Measurements from ENCODE around the gene ZNF444. TPM values are rescaled to one million over a fixed set of nuclear protein-coding genes. Genes with fewer than 3 reads are reported as not detected.

The ZNF444 gene
- total and polyA plus RNA-seq, 9 donors, result 7.3 to 48.2 (median 35.2) TPM

DNA sequence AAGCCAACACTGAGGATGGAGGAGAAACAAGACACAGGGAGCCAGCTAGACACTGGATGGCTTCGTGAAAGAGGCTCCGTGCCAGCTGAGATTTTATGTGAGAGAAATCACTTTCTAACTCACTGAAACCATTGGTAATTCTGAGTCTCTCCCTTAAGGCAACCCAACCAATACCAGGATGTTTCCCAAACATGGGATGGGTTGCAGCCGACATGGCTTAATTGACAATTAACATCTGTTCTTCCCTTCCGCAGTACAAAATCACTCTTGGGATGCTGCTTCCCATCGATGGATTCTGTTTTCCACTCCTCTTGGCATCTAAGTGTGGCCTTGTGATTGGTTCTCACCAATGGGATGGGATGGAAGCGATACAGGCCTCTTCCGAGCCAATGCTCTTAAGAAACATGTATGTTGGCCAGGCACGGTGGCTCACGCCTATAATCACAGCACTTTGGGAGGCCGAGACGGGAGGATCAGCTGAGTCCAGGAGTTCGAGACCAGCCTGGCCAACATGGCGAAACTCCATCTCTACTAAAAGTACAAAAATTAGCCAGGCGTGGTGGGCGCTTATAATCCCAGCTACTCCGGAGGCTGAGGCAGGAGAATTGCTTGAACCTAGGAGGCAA is 17.7 kb upstream of the ZNF444 start:
- WGBS, 3 donors, result 51 to 65% (median 59%) methylated on average over 16 of the region's 16 CpGs

DNA sequence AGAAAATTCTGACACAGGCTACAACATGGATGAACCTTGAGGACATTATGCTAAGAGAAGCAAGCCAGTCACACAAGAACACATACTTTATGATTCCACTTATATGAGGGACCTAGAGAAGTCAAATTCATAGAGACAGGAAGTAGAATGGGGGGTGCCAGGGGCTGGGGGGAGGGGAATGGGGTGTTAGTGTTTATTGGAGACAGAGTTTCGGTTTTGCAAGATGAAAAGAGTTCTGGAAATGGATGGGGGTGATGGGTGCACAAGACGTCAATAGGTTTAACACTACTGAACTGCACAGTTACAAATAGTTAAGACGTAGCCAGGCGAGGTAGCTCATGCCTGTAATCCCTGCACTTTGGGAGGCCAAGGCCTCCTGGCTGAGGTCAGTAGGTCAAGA is 16.5 kb upstream of the ZNF444 start:
- DNase-seq, result no peak
- H3K4me3 ChIP-seq, result no peak overlapping the region
- TF ChIP-seq EP300 (IDR thresholded peaks at IDR 0.05), result no peak
- TF ChIP-seq, protein P1, sequence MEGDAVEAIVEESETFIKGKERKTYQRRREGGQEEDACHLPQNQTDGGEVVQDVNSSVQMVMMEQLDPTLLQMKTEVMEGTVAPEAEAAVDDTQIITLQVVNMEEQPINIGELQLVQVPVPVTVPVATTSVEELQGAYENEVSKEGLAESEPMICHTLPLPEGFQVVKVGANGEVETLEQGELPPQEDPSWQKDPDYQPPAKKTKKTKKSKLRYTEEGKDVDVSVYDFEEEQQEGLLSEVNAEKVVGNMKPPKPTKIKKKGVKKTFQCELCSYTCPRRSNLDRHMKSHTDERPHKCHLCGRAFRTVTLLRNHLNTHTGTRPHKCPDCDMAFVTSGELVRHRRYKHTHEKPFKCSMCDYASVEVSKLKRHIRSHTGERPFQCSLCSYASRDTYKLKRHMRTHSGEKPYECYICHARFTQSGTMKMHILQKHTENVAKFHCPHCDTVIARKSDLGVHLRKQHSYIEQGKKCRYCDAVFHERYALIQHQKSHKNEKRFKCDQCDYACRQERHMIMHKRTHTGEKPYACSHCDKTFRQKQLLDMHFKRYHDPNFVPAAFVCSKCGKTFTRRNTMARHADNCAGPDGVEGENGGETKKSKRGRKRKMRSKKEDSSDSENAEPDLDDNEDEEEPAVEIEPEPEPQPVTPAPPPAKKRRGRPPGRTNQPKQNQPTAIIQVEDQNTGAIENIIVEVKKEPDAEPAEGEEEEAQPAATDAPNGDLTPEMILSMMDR (IDR thresholded peaks at IDR 0.05), result no peak
- no peak for TF ChIP-seq POLR2A (IDR thresholded peaks at IDR 0.05)
- H3K36me3 ChIP-seq, result no peaks in the 10 kb centered on the region
- peaks cover 3% of the 10 kb centered on the region for H3K4me1 ChIP-seq (ENCODE audit: insufficient read depth)
- H3K9me3 ChIP-seq, result no peaks in the 10 kb centered on the region
- no peaks in the 10 kb centered on the region for H3K27me3 ChIP-seq
- no peak overlapping the region for H3K27ac ChIP-seq
- 92 to 98% (median 92%) methylated on average over 4 of the region's 4 CpGs for WGBS, 3 donors
- intact Hi-C loops (cut with DNase I), result no loop called here

More for the DNA sequence above, 17.7 kb upstream of the ZNF444 start:
- no peaks in the 10 kb centered on the region for H3K9me3 ChIP-seq
- TF ChIP-seq, protein P1 (IDR thresholded peaks at IDR 0.05), result no peak
- TF ChIP-seq EP300 (IDR thresholded peaks at IDR 0.05) (no peak), POLR2A (IDR thresholded peaks at IDR 0.05) (no peak)
- H3K27me3 ChIP-seq, result no peaks in the 10 kb centered on the region
- no peak overlapping the region for H3K27ac ChIP-seq
- H3K36me3 ChIP-seq, result no peaks in the 10 kb centered on the region
- peaks cover 12% of the 10 kb centered on the region for H3K4me1 ChIP-seq (ENCODE audit: insufficient read depth)
- H3K4me3 ChIP-seq, result no peak overlapping the region
- intact Hi-C loops (cut with DNase I), result no loop called here
- no peak for DNase-seq

DNA sequence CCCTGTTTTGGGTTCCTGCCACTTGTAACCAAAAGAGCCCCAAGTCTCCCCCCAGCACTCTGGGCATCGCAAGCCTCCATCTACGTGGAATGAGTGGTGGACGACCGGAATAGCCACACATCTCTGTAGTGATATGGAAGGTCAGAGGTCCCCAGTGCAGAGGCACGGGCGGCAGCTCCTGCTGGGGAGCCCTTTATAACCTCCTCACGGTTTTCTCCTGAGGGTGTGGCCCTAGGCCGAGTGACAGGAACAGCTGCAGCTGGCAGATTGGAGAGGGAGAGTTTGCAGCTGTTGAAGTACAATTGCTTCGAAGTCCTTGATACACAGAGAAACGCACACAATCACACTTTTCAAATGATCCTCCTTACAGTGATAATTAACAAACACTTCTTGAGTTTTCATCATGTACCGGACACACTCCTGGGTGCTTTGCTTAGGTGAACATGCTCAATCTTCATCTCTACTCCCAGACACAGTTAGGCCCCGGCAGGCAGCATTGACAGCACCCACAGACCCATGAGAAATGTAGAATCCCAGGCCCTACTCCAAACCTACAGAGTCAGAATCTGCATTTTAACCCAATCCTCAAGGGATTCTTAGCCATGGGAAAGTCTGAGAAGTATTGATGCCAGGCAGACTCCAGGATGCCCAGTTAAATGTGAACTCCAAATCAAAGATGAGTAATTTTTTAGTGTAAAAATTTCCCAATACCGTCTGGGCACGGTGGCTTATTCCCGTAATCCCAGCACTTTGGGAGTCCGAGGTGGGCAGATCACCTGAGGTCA is 15.1 kb upstream of the ZNF444 start:
- Histone ChIP-seq H3K27me3 (no peaks in the 10 kb centered on the region), H3K4me1 (ENCODE audit: insufficient read depth) (no peaks in the 10 kb centered on the region), H3K9me3 (no peaks in the 10 kb centered on the region), H3K36me3 (no peaks in the 10 kb centered on the region), H3K4me3 (no peak overlapping the region), H3K27ac (no peak overlapping the region)
- TF ChIP-seq POLR2A (IDR thresholded peaks at IDR 0.05) (no peak), EP300 (IDR thresholded peaks at IDR 0.05) (no peak)
- TF ChIP-seq, protein P1 (IDR thresholded peaks at IDR 0.05), result no peak
- intact Hi-C loops (cut with DNase I), result no loop called here
- WGBS, 3 donors, result 57 to 63% (median 62%) methylated on average over 16 of the region's 16 CpGs
- no peak for DNase-seq

DNA sequence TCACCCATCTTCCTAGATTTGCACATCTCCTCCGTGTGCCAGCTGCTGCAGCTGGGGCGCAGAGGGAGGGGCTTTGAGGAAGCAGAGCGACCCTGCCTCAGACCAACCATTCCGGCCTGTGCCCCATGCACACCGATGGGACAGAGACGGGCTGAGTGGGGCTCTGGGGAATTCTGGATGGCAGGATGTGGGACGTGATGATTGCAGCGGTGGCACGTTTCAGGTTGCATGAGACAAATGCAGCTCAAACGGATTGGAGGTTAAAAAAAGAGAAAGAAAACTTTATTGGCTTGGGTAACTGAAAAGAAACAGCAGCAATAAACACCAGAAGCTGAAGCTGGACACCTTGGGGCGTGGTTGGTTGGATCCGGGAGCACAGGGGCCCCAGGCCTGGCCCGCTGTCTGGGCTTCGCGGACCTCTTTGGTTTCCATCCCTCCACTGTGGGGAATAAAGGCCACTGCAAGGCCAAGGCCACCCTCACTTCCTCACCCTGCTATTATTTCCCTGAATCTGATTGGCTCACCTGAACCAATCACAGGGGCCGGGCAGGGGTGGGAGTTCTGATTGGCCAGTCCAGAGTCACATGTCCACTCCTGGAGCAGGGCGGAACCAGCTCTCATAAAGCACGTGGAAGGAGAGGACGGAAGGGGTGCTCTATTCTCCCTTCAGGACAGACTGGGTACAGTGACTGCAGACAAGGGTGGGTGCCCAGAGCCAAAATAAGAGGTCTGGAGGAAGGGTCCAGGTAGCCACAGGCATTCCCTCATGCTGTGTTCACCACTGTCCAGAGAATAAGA is 13.9 kb upstream of the ZNF444 start:
- peaks cover 3% of the 10 kb centered on the region for H3K4me1 ChIP-seq (ENCODE audit: insufficient read depth)
- H3K9me3 ChIP-seq, result no peaks in the 10 kb centered on the region
- H3K36me3 ChIP-seq, result no peaks in the 10 kb centered on the region
- WGBS, 3 donors, result 80 to 85% (median 84%) methylated on average over 19 of the region's 19 CpGs
- H3K27me3 ChIP-seq, result no peaks in the 10 kb centered on the region
- H3K27ac ChIP-seq, result no peak overlapping the region
- intact Hi-C loops (cut with DNase I), result no loop called here
- TF ChIP-seq, protein P1 (IDR thresholded peaks at IDR 0.05), result no peak
- TF ChIP-seq POLR2A (IDR thresholded peaks at IDR 0.05), result no peak
- TF ChIP-seq EP300 (IDR thresholded peaks at IDR 0.05), result no peak
- no peak for DNase-seq
- H3K4me3 ChIP-seq, result no peak overlapping the region
